HEK293 (cell line): Measurements from ENCODE around the gene TMEM119.

ENCODE experiments used
- BCL11A ChIP-seq: fragments of 450-650 bp; formaldehyde crosslinking; IDR thresholded peaks from 2 replicates; pipeline ENCODE4 v1.5.1; 2016; ENCODE audit warnings: low read depth, missing biosample characterization, missing genetic modification characterization
- FEZF1 ChIP-seq: fragments of 450-650 bp; formaldehyde crosslinking; IDR thresholded peaks from 2 replicates; pipeline ENCODE4 v1.5.1; 2016; ENCODE audit warnings: missing biosample characterization, missing genetic modification characterization
- GLIS2 ChIP-seq: fragments of 450-650 bp; formaldehyde crosslinking; IDR thresholded peaks from 2 replicates; pipeline ENCODE4 v1.5.1; 2016; ENCODE audit warnings: missing biosample characterization, missing genetic modification characterization
- HOXD13 ChIP-seq: sonication (generic); formaldehyde crosslinking; IDR thresholded peaks from 2 replicates; pipeline ENCODE4 v1.8.0; 2022; ENCODE audit warnings: missing genetic modification reagents, borderline replicate concordance
- INSM2 ChIP-seq: fragments of 450-650 bp; formaldehyde crosslinking; IDR thresholded peaks from 2 replicates; pipeline ENCODE4 v1.5.1; 2016; ENCODE audit warnings: missing biosample characterization, missing genetic modification characterization
- KLF16 ChIP-seq: fragments of 450-650 bp; formaldehyde crosslinking; IDR thresholded peaks from 2 replicates; pipeline ENCODE4 v1.5.1; 2017; ENCODE audit warnings: missing biosample characterization, missing genetic modification characterization
- KLF8 ChIP-seq: fragments of 450-650 bp; formaldehyde crosslinking; IDR thresholded peaks from 2 replicates; pipeline ENCODE4 v1.5.1; 2016; ENCODE audit warnings: missing biosample characterization, missing genetic modification characterization
- REST ChIP-seq: fragments of 450-650 bp; formaldehyde crosslinking; IDR thresholded peaks from 2 replicates; pipeline ENCODE4 v1.5.1; 2016; ENCODE audit warnings: missing biosample characterization, missing genetic modification characterization
- SP3 ChIP-seq: fragments of 450-650 bp; formaldehyde crosslinking; IDR thresholded peaks from 2 replicates; pipeline ENCODE4 v1.5.1; 2016; ENCODE audit warnings: missing biosample characterization, missing genetic modification characterization
- YY1 ChIP-seq: fragments of 450-650 bp; formaldehyde crosslinking; IDR thresholded peaks from 2 replicates; pipeline ENCODE4 v1.5.1; 2018; ENCODE audit warnings: missing biosample characterization, missing genetic modification characterization
- ZBTB17 ChIP-seq: fragments of 450-650 bp; formaldehyde crosslinking; IDR thresholded peaks from 2 replicates; pipeline ENCODE4 v1.5.1; 2016; ENCODE audit warnings: missing biosample characterization, missing genetic modification characterization
- ZNF114 ChIP-seq: fragments of 450-650 bp; formaldehyde crosslinking; IDR thresholded peaks from 2 replicates; pipeline ENCODE4 v1.5.0; 2017; ENCODE audit warnings: missing biosample characterization, missing genetic modification characterization
- ZNF140 ChIP-seq: fragments of 450-650 bp; formaldehyde crosslinking; IDR thresholded peaks from 2 replicates; pipeline ENCODE4 v1.5.1; 2016; ENCODE audit warnings: missing biosample characterization, missing genetic modification characterization
- ZNF2 ChIP-seq: fragments of 450-650 bp; formaldehyde crosslinking; IDR thresholded peaks from 2 replicates; pipeline ENCODE4 v1.5.1; 2016; ENCODE audit warnings: missing biosample characterization, missing genetic modification characterization
- ZNF311 ChIP-seq: fragments of 450-650 bp; formaldehyde crosslinking; IDR thresholded peaks from 2 replicates; pipeline ENCODE4 v1.5.1; 2017; ENCODE audit warnings: missing biosample characterization, missing genetic modification characterization, borderline replicate concordance
- ZNF324 ChIP-seq: fragments of 450-650 bp; formaldehyde crosslinking; IDR thresholded peaks from 2 replicates; pipeline ENCODE4 v1.5.1; 2016; ENCODE audit warnings: missing biosample characterization, missing genetic modification characterization
- ZNF350 ChIP-seq: fragments of 450-650 bp; formaldehyde crosslinking; IDR thresholded peaks from 2 replicates; pipeline ENCODE4 v1.5.0; 2017; ENCODE audit warnings: missing biosample characterization, mild to moderate bottlenecking, missing genetic modification characterization
- ZNF362 ChIP-seq: fragments of 450-650 bp; formaldehyde crosslinking; IDR thresholded peaks from 2 replicates; pipeline ENCODE4 v1.5.1; 2016; ENCODE audit warnings: missing biosample characterization, missing genetic modification characterization
- ZNF416 ChIP-seq: fragments of 450-650 bp; formaldehyde crosslinking; IDR thresholded peaks from 2 replicates; pipeline ENCODE4 v1.5.1; 2016; ENCODE audit warnings: missing biosample characterization, missing genetic modification characterization
- ZNF555 ChIP-seq: fragments of 450-650 bp; formaldehyde crosslinking; conservative IDR thresholded peaks from 2 replicates; pipeline ENCODE4 v1.5.1; 2017; ENCODE audit warnings: missing biosample characterization, mild to moderate bottlenecking, missing genetic modification characterization, inconsistent platforms
- ZNF624 ChIP-seq: fragments of 450-650 bp; formaldehyde crosslinking; IDR thresholded peaks from 2 replicates; pipeline ENCODE4 v1.5.1; 2017; ENCODE audit warnings: missing biosample characterization, missing genetic modification characterization
- ZNF677 ChIP-seq: fragments of 450-650 bp; IDR thresholded peaks from 2 replicates; pipeline ENCODE4 v1.5.0; 2018; ENCODE audit warnings: missing biosample characterization, mild to moderate bottlenecking, missing genetic modification characterization, moderate library complexity
- ZNF76 ChIP-seq: fragments of 450-650 bp; formaldehyde crosslinking; IDR thresholded peaks from 2 replicates; pipeline ENCODE4; 2016; ENCODE audit warnings: low read depth, missing biosample characterization, missing genetic modification characterization, borderline replicate concordance
- ZNF830 ChIP-seq: fragments of 450-650 bp; IDR thresholded peaks from 2 replicates; pipeline ENCODE4 v1.5.0; 2018; ENCODE audit warnings: missing biosample characterization, missing genetic modification characterization, low read depth, mild to moderate bottlenecking, moderate library complexity
- ZNF837 ChIP-seq: fragments of 450-650 bp; formaldehyde crosslinking; IDR thresholded peaks from 2 replicates; pipeline ENCODE4 v1.5.1; 2016; ENCODE audit warnings: missing biosample characterization, missing genetic modification characterization
- ZSCAN23 ChIP-seq: fragments of 450-650 bp; formaldehyde crosslinking; IDR thresholded peaks from 2 replicates; pipeline ENCODE4 v1.5.1; 2016; ENCODE audit warnings: missing biosample characterization, missing genetic modification characterization
- TF ChIP-seq, protein P1 (sequence below): fragments of 450-650 bp; formaldehyde crosslinking; IDR thresholded peaks from 2 replicates; pipeline ENCODE4 v1.5.1; 2016; ENCODE audit warnings: missing biosample characterization, missing genetic modification characterization
- TF ChIP-seq, protein P2 (sequence below): fragments of 450-650 bp; formaldehyde crosslinking; IDR thresholded peaks from 2 replicates; pipeline ENCODE4 v1.5.1; 2016; ENCODE audit warnings: missing biosample characterization, missing genetic modification characterization
- TF ChIP-seq, protein P3 (sequence below): fragments of 450-650 bp; formaldehyde crosslinking; IDR thresholded peaks from 2 replicates; pipeline ENCODE4 v1.5.1; 2017; ENCODE audit warnings: missing biosample characterization, missing genetic modification characterization

The TMEM119 gene

DNA sequence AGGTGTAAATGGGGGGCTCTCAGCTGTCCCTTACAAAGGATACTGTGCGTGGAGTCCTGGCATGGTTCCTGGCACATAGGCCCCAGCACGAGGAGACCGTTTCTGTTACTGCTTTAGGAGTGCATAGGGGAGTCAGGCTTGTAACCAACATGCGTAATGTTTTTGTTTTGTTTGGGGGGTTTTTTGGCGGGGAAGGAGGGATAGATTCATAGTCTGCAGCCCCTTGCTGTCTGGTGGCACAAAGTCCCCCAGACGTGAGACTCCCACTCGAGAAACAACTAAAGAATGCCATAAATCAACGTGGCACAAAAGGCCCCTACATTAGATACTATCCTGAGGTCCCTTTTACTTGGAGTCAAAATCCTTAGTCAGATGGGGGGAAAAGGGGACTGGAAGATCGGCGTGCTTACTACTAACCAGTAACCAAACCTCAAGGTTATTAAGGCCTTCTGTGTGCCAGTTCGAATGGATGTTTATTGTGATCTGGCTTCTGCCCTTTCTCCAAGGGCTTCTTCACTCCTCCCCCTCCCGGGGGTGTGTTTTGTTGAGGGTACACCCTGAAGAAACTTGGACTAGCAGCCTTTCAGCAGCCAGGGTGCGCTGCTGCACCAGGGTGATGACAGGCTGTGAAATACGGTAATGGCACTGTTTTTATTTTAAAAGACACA lies 34.6 kb downstream of the TMEM119 start (continued):
- TF ChIP-seq KLF16 (tag by site-specific recombination) = no peak
- peak; percentile 83 for TF ChIP-seq ZNF2
- no peak for TF ChIP-seq ZNF140 (tag by site-specific recombination)
- TF ChIP-seq ZNF362 (tag by site-specific recombination) = no peak
- TF ChIP-seq, protein P1, sequence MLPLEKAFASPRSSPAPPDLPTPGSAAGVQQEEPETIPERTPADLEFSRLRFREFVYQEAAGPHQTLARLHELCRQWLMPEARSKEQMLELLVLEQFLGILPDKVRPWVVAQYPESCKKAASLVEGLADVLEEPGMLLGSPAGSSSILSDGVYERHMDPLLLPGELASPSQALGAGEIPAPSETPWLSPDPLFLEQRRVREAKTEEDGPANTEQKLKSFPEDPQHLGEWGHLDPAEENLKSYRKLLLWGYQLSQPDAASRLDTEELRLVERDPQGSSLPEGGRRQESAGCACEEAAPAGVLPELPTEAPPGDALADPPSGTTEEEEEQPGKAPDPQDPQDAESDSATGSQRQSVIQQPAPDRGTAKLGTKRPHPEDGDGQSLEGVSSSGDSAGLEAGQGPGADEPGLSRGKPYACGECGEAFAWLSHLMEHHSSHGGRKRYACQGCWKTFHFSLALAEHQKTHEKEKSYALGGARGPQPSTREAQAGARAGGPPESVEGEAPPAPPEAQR (tag by site-specific recombination) = no peak
- peak; percentile 95 for TF ChIP-seq ZBTB17 (tag by site-specific recombination)
- TF ChIP-seq REST (tag by site-specific recombination) = no peak
- TF ChIP-seq ZNF624 (tag by site-specific recombination) = no peak
- TF ChIP-seq, protein P2, sequence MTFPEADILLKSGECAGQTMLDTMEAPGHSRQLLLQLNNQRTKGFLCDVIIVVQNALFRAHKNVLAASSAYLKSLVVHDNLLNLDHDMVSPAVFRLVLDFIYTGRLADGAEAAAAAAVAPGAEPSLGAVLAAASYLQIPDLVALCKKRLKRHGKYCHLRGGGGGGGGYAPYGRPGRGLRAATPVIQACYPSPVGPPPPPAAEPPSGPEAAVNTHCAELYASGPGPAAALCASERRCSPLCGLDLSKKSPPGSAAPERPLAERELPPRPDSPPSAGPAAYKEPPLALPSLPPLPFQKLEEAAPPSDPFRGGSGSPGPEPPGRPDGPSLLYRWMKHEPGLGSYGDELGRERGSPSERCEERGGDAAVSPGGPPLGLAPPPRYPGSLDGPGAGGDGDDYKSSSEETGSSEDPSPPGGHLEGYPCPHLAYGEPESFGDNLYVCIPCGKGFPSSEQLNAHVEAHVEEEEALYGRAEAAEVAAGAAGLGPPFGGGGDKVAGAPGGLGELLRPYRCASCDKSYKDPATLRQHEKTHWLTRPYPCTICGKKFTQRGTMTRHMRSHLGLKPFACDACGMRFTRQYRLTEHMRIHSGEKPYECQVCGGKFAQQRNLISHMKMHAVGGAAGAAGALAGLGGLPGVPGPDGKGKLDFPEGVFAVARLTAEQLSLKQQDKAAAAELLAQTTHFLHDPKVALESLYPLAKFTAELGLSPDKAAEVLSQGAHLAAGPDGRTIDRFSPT (tag by site-specific recombination) = no peak
- TF ChIP-seq YY1 (tag by site-specific recombination) = no peak
- peak; percentile 39; the same call in 1 of the 2 replicates for TF ChIP-seq FEZF1 (tag by site-specific recombination)
- no peak for TF ChIP-seq ZNF76 (tag by site-specific recombination)
- peak; percentile 79 for TF ChIP-seq SP3 (tag by site-specific recombination)
- no peak for TF ChIP-seq BCL11A
- no peak for TF ChIP-seq HOXD13 (CRISPR knock-in tag)
- TF ChIP-seq ZNF324 (tag by site-specific recombination) = no peak
- TF ChIP-seq ZNF416 (tag by site-specific recombination) = no peak
- no peak for TF ChIP-seq INSM2 (tag by site-specific recombination)
- no peak for TF ChIP-seq GLIS2
- TF ChIP-seq ZSCAN23 (tag by site-specific recombination) = no peak
- TF ChIP-seq ZNF350 (tag by site-specific recombination) = no peak
- TF ChIP-seq, protein P3, sequence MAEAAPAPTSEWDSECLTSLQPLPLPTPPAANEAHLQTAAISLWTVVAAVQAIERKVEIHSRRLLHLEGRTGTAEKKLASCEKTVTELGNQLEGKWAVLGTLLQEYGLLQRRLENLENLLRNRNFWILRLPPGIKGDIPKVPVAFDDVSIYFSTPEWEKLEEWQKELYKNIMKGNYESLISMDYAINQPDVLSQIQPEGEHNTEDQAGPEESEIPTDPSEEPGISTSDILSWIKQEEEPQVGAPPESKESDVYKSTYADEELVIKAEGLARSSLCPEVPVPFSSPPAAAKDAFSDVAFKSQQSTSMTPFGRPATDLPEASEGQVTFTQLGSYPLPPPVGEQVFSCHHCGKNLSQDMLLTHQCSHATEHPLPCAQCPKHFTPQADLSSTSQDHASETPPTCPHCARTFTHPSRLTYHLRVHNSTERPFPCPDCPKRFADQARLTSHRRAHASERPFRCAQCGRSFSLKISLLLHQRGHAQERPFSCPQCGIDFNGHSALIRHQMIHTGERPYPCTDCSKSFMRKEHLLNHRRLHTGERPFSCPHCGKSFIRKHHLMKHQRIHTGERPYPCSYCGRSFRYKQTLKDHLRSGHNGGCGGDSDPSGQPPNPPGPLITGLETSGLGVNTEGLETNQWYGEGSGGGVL (tag by site-specific recombination) = no peak
- TF ChIP-seq ZNF555 (tag by site-specific recombination) = no peak
- no peak for TF ChIP-seq ZNF837 (tag by site-specific recombination)
- TF ChIP-seq ZNF114 = no peak
- no peak for TF ChIP-seq ZNF830 (tag by site-specific recombination)
- no peak for TF ChIP-seq ZNF677 (tag by site-specific recombination)
- peak; percentile 49; the same call in 1 of the 2 replicates for TF ChIP-seq KLF8 (tag by site-specific recombination)
- no peak for TF ChIP-seq ZNF311
